Gastrocnemius medialis (tissue), 4 donors: ENCODE measurements around the gene KCNK4.

Source experiments
- CTCF ChIP-seq, 5 experiments: fragments of 450-650 bp in 3 of 5; fragments of 200-600 bp in 2 of 5; sonication (generic) in 2 of 5; IDR thresholded peaks in 4 of 5; conservative IDR thresholded peaks in 1 of 5; 1 replicate in 4 of 5; 2 replicates in 1 of 5; pipeline ENCODE4 v1.5.1; 2016 to 2019; ENCODE audit warnings: antibody characterized with exemption in 5 of 5, mild to moderate bottlenecking in 3 of 5, moderate library complexity in 3 of 5
- POLR2A ChIP-seq, 2 donors: fragments of 450-650 bp; IDR thresholded peaks; one replicate each; pipeline ENCODE4 v1.6.1; 2017; ENCODE audit warnings: antibody characterized with exemption in 2 of 2, mild to moderate bottlenecking in 2 of 2, moderate library complexity in 2 of 2

GRCh38 chr11:64292460-64293254 lies 1.6 kb downstream of the KCNK4 start:
- no peak for TF ChIP-seq CTCF (IDR thresholded peaks at IDR 0.05 in 4 of 5, conservative IDR thresholded peaks at IDR 0.05 in 1 of 5)
- no peak for TF ChIP-seq POLR2A (IDR thresholded peaks at IDR 0.05)
